Endothelial cell of coronary artery (primary cell): ENCODE data around the gene SCYGR2. TPM values are rescaled to one million over a fixed set of nuclear protein-coding genes. Genes with fewer than 3 reads are reported as not detected.

Experiments used
- total RNA-seq: library from RNA; depleted of rRNA; stranded (reverse); fragments of >200 nt; gene quantifications from 2 replicates; pipeline ENCODE4 v1.2.3, GENCODE V29; 2014

The SCYGR2 gene, protein sequence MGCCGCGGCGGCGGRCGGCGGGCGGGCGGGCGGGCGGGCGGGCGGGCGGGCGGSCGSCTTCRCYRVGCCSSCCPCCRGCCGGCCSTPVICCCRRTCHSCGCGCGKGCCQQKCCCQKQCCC
- not detected in 2 replicates for total RNA-seq

DNA sequence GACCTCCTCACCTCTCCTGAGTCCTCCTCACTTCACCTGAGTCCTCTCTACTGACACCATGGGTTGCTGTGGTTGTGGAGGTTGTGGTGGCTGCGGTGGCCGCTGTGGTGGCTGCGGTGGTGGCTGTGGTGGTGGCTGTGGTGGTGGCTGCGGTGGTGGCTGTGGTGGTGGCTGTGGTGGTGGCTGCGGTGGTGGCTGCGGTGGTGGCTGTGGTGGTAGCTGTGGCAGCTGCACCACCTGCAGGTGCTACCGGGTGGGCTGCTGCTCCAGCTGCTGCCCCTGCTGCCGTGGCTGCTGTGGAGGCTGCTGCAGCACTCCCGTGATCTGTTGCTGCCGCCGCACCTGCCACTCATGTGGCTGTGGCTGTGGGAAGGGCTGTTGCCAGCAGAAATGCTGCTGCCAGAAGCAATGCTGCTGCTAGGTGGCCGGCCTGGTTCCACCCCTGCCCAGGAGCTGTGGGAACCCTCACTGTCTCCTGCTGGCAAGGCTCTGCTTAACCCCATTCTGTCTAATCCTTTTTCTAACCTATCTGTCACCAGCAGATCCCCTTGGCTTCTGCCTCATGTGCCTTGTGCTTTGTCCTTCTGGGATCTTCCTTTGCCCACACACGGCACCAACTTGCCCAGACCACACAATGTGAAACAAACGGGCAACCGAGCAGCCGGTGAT, at the start of gene SCYGR2:
SCYGR2 (plus strand) TSS at position 59 of the 669 bp plus-strand sequence; CDS start at position 59, 0 bp downstream.

DNA sequence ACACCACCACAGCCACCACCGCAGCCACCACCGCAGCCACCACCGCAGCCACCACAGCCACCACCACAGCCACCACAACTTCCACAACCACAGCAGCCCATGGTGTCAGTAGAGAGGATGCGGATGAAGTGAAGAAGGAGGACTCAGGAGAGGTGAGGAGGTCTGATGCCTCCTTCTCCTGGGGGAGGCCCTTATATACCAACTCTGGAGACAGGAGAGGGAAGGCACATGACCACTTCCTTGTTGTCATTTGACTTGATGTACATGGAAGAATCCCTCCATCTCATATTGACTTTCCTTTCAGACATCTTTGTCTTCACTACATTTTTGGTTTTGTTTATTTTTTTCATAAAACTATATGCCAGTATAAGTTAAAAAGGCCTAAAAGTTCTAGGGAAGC, 16.0 kb downstream of the SCYGR2 start, which contains the start of gene SCYGR3:
SCYGR3 (minus strand) TSS at position 101 of the 400 bp plus-strand sequence; CDS start at position 101, 0 bp downstream.

DNA sequence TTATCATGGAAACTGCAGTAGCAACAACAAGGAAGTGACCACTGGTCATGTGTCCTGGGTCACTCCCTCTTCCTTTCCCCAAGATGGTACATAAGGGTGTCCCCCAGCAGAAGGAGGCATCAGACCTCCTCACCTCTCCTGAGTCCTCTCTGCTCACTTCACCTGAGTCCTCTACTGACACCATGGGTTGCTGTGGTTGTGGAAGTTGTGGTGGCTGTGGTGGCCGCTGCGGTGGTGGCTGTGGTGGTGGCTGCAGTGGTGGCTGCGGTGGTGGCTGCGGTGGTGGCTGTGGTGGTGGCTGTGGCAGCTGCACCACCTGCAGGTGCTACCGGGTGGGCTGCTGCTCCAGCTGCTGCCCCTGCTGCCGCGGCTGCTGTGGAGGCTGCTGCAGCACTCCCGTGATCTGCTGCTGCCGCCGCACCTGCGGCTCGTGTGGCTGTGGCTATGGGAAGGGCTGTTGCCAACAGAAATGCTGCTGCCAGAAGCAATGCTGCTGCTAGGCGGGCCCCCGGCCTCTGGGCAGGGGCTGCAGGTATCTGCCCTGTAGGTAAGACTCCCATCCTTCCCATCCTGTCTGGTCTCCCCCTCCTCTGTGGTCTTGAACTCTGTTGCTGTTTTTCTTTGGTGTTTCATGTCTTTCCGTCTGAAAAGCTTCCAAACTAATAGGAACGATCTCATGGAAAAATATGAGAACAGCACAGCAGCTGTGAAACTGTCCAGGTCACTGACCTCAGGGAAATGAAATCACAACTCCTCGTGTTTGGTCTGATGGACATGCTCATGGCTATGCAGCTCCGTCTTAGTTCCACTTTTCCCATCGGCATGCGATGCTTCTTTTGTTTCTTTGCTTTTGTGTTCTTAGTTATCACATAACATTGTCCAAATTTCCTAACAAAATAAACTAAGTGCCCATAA, 18.9 kb downstream of the SCYGR2 start, which contains the start of gene SCYGR4:
SCYGR4 (plus strand) TSS at position 183 of the 915 bp plus-strand sequence; CDS start at position 183, 0 bp downstream.

Other genes starting within 250 kb of the SCYGR2 start
- gene TM4SF20, start 219.6 kb upstream of the SCYGR2 start, total RNA-seq: not detected in 2 replicates
- not detected in 2 replicates for gene SCYGR1, start 210.9 kb upstream of the SCYGR2 start, total RNA-seq
- 43.5 and 45.1 TPM in 2 replicates for gene AGFG1, start 126.7 kb upstream of the SCYGR2 start, total RNA-seq
- gene SCYGR3, start 15.9 kb downstream of the SCYGR2 start, total RNA-seq: not detected in 2 replicates
- gene SCYGR4, start 18.6 kb downstream of the SCYGR2 start, total RNA-seq: not detected in 2 replicates
- gene SCYGR5, start 67.9 kb downstream of the SCYGR2 start, total RNA-seq: not detected in 2 replicates
- gene SLC19A3, start 119.1 kb downstream of the SCYGR2 start, total RNA-seq: 0.09 and 0.19 TPM in 2 replicates
- not detected in 2 replicates for gene SCYGR6, start 125.9 kb downstream of the SCYGR2 start, total RNA-seq
- not detected in 2 replicates for gene SCYGR7, start 129.4 kb downstream of the SCYGR2 start, total RNA-seq
- not detected in 2 replicates for gene SCYGR8, start 147.0 kb downstream of the SCYGR2 start, total RNA-seq
- gene CCL20, start 214.9 kb downstream of the SCYGR2 start, total RNA-seq: 0.81 and 2.1 TPM in 2 replicates